AG04450 (cell line): ENCODE data around the gene IL3RA. TPM values are rescaled to one million over a fixed set of nuclear protein-coding genes. Genes with fewer than 3 reads are reported as not detected.

Experiments
- CTCF ChIA-PET: fragments of 300-600, 350-600 bp; formaldehyde crosslinking; extraction: SDS; loops from one replicate; lab custom pipeline; 2022; ENCODE audit warnings: antibody characterized with exemption, inconsistent platforms; lab: Charles Lee
- POLR2A ChIA-PET: fragments of 350-600 bp; formaldehyde crosslinking; extraction: SDS; loops from one replicate; lab custom pipeline; 2021; ENCODE audit warnings: antibody characterized with exemption, inconsistent platforms; lab: Yijun Ruan, JAX
- DNase-seq: peaks from one replicate; pipeline ENCODE4 v3.0.0-alpha.2; 2011; ENCODE audit warnings: low read depth, low spot score
- H3K27ac ChIP-seq: one replicate; pipeline ENCODE4 v1.5.1; 2012; ENCODE audit warnings: low read depth, low read length, control low read depth
- H3K27me3 ChIP-seq: one replicate; pipeline ENCODE4 v1.6.0; 2012; ENCODE audit warnings: low read length; ENCODE audit not compliant: control insufficient read depth, insufficient read depth
- H3K4me3 ChIP-seq: 2 replicates; pipeline ENCODE4 v1.5.1; 2011; ENCODE audit warnings: mild to moderate bottlenecking, low read depth, low read length, control low read depth
- H3K9me3 ChIP-seq: 2 replicates; pipeline ENCODE4 v1.5.1; 2012; ENCODE audit warnings: low read length; ENCODE audit not compliant: control insufficient read depth, insufficient read depth
- polyA plus RNA-seq: library from polyadenylated mRNA; depleted of rRNA; stranded (reverse); fragments of >200 nt; gene quantifications from 2 replicates; pipeline ENCODE4 v1.2.3, GENCODE V29; 2011
- TF ChIP-seq, protein P1 (sequence below): IDR thresholded peaks from 2 replicates; pipeline ENCODE4 v1.5.1; 2011; ENCODE audit warnings: low read depth, low read length, control low read depth, inconsistent platforms

Gene IL3RA
- polyA plus RNA-seq, 1 experiment: not detected

DNA sequence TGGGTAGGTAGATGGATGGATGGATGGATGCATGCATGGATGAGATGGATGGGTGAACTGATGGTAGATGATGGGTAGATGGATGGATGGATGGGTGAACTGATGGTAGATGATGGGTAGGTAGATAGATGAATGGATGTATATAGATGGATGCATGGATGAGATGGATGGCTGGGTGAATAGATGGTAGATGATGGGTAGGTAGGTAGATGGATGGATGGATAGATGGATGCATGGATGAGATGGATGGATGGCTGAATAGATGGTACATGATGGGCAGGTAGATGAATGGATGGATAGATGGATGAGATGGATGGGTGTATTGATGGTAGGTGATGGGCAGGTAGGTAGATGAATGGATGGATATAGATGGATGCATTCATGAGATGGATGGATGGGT is 70.5 kb downstream of the IL3RA start:
- TF ChIP-seq, protein P1, sequence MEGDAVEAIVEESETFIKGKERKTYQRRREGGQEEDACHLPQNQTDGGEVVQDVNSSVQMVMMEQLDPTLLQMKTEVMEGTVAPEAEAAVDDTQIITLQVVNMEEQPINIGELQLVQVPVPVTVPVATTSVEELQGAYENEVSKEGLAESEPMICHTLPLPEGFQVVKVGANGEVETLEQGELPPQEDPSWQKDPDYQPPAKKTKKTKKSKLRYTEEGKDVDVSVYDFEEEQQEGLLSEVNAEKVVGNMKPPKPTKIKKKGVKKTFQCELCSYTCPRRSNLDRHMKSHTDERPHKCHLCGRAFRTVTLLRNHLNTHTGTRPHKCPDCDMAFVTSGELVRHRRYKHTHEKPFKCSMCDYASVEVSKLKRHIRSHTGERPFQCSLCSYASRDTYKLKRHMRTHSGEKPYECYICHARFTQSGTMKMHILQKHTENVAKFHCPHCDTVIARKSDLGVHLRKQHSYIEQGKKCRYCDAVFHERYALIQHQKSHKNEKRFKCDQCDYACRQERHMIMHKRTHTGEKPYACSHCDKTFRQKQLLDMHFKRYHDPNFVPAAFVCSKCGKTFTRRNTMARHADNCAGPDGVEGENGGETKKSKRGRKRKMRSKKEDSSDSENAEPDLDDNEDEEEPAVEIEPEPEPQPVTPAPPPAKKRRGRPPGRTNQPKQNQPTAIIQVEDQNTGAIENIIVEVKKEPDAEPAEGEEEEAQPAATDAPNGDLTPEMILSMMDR: no peak
- CTCF ChIA-PET: no interaction called here
- H3K9me3 ChIP-seq: peaks cover 3% of the 10 kb centered on the region; the same call in 1 of the 2 replicates
- no peak overlapping the region for H3K27ac ChIP-seq
- no peak overlapping the region for H3K4me3 ChIP-seq
- no peak for DNase-seq
- POLR2A ChIA-PET: no interaction called here
- H3K27me3 ChIP-seq: no peaks in the 10 kb centered on the region

DNA sequence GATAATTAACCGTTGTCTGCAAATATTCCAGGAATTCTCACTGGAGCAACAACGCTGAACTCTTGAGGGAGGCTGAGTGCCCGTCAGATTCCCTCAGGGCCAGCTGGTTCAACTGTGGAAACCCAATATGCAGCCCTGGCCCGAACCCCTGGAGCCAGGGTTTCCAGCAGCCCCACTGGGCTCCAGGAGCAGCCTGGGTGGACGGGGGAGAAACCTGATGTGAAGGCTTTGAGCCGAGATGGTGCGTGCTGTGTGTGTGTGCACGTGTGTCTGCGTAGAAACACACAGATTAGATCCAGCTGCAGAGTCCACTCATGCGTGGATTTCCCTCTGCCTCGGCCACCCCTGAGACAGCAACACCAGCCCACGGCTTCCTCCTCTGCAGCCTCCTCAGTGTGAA is 74.7 kb downstream of the IL3RA start:
- no peak for DNase-seq
- no peaks in the 10 kb centered on the region for H3K27me3 ChIP-seq
- ChIA-PET POLR2A (no interaction called here), CTCF (no interaction called here)
- no peaks in the 10 kb centered on the region; the same call in 1 of the 2 replicates for H3K9me3 ChIP-seq
- TF ChIP-seq, protein P1: no peak
- H3K27ac ChIP-seq: no peak overlapping the region
- no peak overlapping the region for H3K4me3 ChIP-seq

- Histone ChIP-seq H3K27me3 (no peaks in the 10 kb centered on the region), H3K4me3 (no peak overlapping the region), H3K27ac (no peak overlapping the region), H3K9me3 (no peaks in the 10 kb centered on the region; the same call in 1 of the 2 replicates)
- ChIA-PET POLR2A (no interaction called here), CTCF (no interaction called here)
- TF ChIP-seq, protein P1: no peak
- DNase-seq: no peak
Observed at GRCh38 chrX:1412551-1413161, 76.1 kb downstream of the IL3RA start.

DNA sequence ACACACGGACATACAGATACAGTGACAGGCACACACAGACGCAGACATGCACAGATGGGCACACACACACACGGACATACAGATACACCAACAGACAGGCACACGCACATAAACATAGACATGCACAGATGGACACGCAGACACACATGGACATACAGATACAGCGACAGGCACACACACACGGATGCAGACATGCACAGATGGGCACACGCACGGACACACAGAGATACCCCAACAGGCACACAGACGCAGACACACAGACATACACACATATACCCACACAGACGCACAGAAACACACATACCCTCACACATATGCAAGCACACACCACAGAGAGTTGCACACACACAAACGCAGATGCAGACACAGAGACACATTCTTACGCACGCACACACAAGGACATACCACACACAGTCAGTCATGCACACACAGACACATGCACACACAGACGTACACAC is 79.8 kb downstream of the IL3RA start:
- H3K27ac ChIP-seq: no peak overlapping the region
- H3K27me3 ChIP-seq: no peaks in the 10 kb centered on the region
- no peak for DNase-seq
- no peak overlapping the region for H3K4me3 ChIP-seq
- POLR2A ChIA-PET: no interaction called here
- peaks cover 15% of the 10 kb centered on the region for H3K9me3 ChIP-seq
- CTCF ChIA-PET: no interaction called here
- TF ChIP-seq, protein P1: no peak

GRCh38 chrX:1416965-1417760 is 80.6 kb downstream of the IL3RA start:
- DNase-seq: no peak
- ChIA-PET CTCF (no interaction called here), POLR2A (no interaction called here)
- H3K4me3 ChIP-seq: no peak overlapping the region
- H3K27me3 ChIP-seq: no peaks in the 10 kb centered on the region
- TF ChIP-seq, protein P1: no peak
- H3K27ac ChIP-seq: no peak overlapping the region
- peaks cover 23% of the 10 kb centered on the region for H3K9me3 ChIP-seq
